H9 (cell line): ENCODE data around the gene C19orf73. TPM values are rescaled to one million over a fixed set of nuclear protein-coding genes. Genes with fewer than 3 reads are reported as not detected.

Experiments
- DNase-seq: peaks from one replicate; pipeline ENCODE4 v3.0.0-alpha.2; 2017
- H2AFZ ChIP-seq: one replicate; pipeline ENCODE4 v1.6.1; 2013; ENCODE audit warnings: mild to moderate bottlenecking, low read length, control low read depth, moderate library complexity
- H2AK5ac ChIP-seq: 2 replicates; pipeline ENCODE4 v1.6.1; 2013; ENCODE audit warnings: low read length, control low read depth, mixed read lengths; ENCODE audit not compliant: insufficient read length
- H2BK120ac ChIP-seq: one replicate; pipeline ENCODE4 v1.6.1; 2013; ENCODE audit warnings: low read depth, mild to moderate bottlenecking, low read length, control low read depth, inconsistent platforms; ENCODE audit not compliant: poor library complexity, severe bottlenecking
- H2BK12ac ChIP-seq: 2 replicates; pipeline ENCODE4 v1.6.1; 2013; ENCODE audit warnings: low read length, control low read depth, mixed read lengths, low read depth; ENCODE audit not compliant: insufficient read length
- H2BK15ac ChIP-seq: 2 replicates; pipeline ENCODE4 v1.6.1; 2013; ENCODE audit warnings: low read depth, low read length, control low read depth
- H2BK20ac ChIP-seq: one replicate; pipeline ENCODE4 v1.6.1; 2013; ENCODE audit warnings: low read depth, mild to moderate bottlenecking, low read length, control low read depth, inconsistent platforms; ENCODE audit not compliant: poor library complexity, severe bottlenecking
- H2BK5ac ChIP-seq: 2 replicates; pipeline ENCODE4 v1.6.1; 2013; ENCODE audit warnings: low read length, control low read depth, mixed read lengths; ENCODE audit not compliant: insufficient read length
- H3K14ac ChIP-seq: 2 replicates; pipeline ENCODE4 v1.6.1; 2013; ENCODE audit warnings: low read length, control low read depth; ENCODE audit not compliant: insufficient read depth
- H3K18ac ChIP-seq: 2 replicates; pipeline ENCODE4 v1.6.1; 2013; ENCODE audit warnings: low read depth, mild to moderate bottlenecking, mixed read lengths, low read length, control low read depth; ENCODE audit not compliant: insufficient read length
- H3K23ac ChIP-seq: 2 replicates; pipeline ENCODE4 v1.6.1; 2013; ENCODE audit warnings: low read length, control low read depth, mixed read lengths, low read depth; ENCODE audit not compliant: insufficient read length
- H3K23me2 ChIP-seq: 2 replicates; pipeline ENCODE4 v1.6.1; 2013; ENCODE audit warnings: low read depth, mild to moderate bottlenecking, mixed read lengths, low read length, control low read depth; ENCODE audit not compliant: insufficient read length, poor library complexity, severe bottlenecking
- H3K27ac ChIP-seq: 2 replicates; pipeline ENCODE4 v1.5.1; 2013; ENCODE audit warnings: low read length, control low read depth, mixed read lengths, low read depth; ENCODE audit not compliant: insufficient read length
- H3K27me3 ChIP-seq: 2 replicates; pipeline ENCODE4 v1.6.1; 2013; ENCODE audit warnings: low read length, control low read depth, inconsistent platforms; ENCODE audit not compliant: insufficient read depth
- H3K4ac ChIP-seq: 2 replicates; pipeline ENCODE4 v1.6.1; 2013; ENCODE audit warnings: low read depth, mild to moderate bottlenecking, control low read depth, inconsistent platforms, low read length, moderate library complexity
- H3K4me1 ChIP-seq: 2 replicates; pipeline ENCODE4 v1.6.1; 2013; ENCODE audit warnings: low read length, control low read depth, inconsistent platforms; ENCODE audit not compliant: insufficient read depth
- H3K4me2 ChIP-seq: 2 replicates; pipeline ENCODE4 v1.6.1; 2013; ENCODE audit warnings: low read length, control low read depth, mixed read lengths; ENCODE audit not compliant: insufficient read length, insufficient read depth
- H3K56ac ChIP-seq: 2 replicates; pipeline ENCODE4 v1.6.1; 2013; ENCODE audit warnings: low read depth, mild to moderate bottlenecking, mixed read lengths, low read length, control low read depth; ENCODE audit not compliant: insufficient read length
- H3K79me1 ChIP-seq: 2 replicates; pipeline ENCODE4 v1.6.1; 2013; ENCODE audit warnings: low read depth, mild to moderate bottlenecking, moderate library complexity, low read length, control low read depth, inconsistent platforms; ENCODE audit not compliant: insufficient read depth, poor library complexity, severe bottlenecking
- H3K79me2 ChIP-seq: 2 replicates; pipeline ENCODE4 v1.6.1; 2013; ENCODE audit warnings: low read length, control low read depth, inconsistent platforms; ENCODE audit not compliant: insufficient read depth
- H3K9ac ChIP-seq: 2 replicates; pipeline ENCODE4 v1.6.1; 2013; ENCODE audit warnings: low read length, control low read depth, mixed read lengths; ENCODE audit not compliant: insufficient read length; ENCODE audit errors: extremely low read depth
- H3K9me3 ChIP-seq: one replicate; pipeline ENCODE4 v1.6.1; 2013; ENCODE audit warnings: low read depth, low read length, inconsistent platforms; ENCODE audit not compliant: control insufficient read depth
- H3T11ph ChIP-seq: one replicate; pipeline ENCODE4 v1.6.1; 2013; ENCODE audit warnings: mild to moderate bottlenecking, low read length, control low read depth, inconsistent platforms
- H4K20me1 ChIP-seq: one replicate; pipeline ENCODE4 v1.6.1; 2013; ENCODE audit not compliant: control insufficient read depth, insufficient read length, insufficient read depth
- H4K5ac ChIP-seq: 2 replicates; pipeline ENCODE4 v1.6.1; 2013; ENCODE audit warnings: low read depth, mild to moderate bottlenecking, mixed read lengths, low read length, control low read depth; ENCODE audit not compliant: insufficient read length
- H4K8ac ChIP-seq: replicated peaks from 2 replicates; pipeline ENCODE4 v1.6.1; 2013; ENCODE audit warnings: low read length, control low read depth, mixed read lengths, low read depth; ENCODE audit not compliant: insufficient read length
- H4K91ac ChIP-seq: 2 replicates; pipeline ENCODE4 v1.6.1; 2013; ENCODE audit warnings: low read depth, mild to moderate bottlenecking, moderate library complexity, mixed read lengths, low read length, control low read depth; ENCODE audit not compliant: insufficient read length
- H3K27ac Mint-ChIP-seq, 3 experiments: 2 replicates in 2 of 3; 3 replicates in 1 of 3; pipeline ENCODE4 v1.8.0; 2020 to 2021; ENCODE audit warnings: mixed read lengths in 3 of 3, mild to moderate bottlenecking in 1 of 3, moderate library complexity in 1 of 3
- H3K27me3 Mint-ChIP-seq: 2 replicates; pipeline ENCODE4 v1.8.0; 2021; ENCODE audit warnings: low read depth, mild to moderate bottlenecking, moderate library complexity, mixed read lengths
- H3K36me3 Mint-ChIP-seq, 3 experiments: 2 replicates in 2 of 3; 3 replicates in 1 of 3; pipeline ENCODE4 v1.8.0; 2020 to 2021; ENCODE audit warnings: low read depth in 3 of 3, mixed read lengths in 3 of 3; ENCODE audit not compliant: insufficient read depth in 1 of 3
- H3K4me1 Mint-ChIP-seq, 2 experiments: 2 replicates each; pipeline ENCODE4 v1.8.0; 2020; ENCODE audit warnings: mixed read lengths in 2 of 2
- H3K4me3 Mint-ChIP-seq, 2 experiments: 2 replicates in 1 of 2; 3 replicates in 1 of 2; pipeline ENCODE4 v1.8.0; 2020 to 2021; ENCODE audit warnings: mild to moderate bottlenecking in 2 of 2, mixed read lengths in 2 of 2, moderate library complexity in 1 of 2
- H3K9me3 Mint-ChIP-seq, 2 experiments: 2 replicates in 1 of 2; 3 replicates in 1 of 2; pipeline ENCODE4 v1.8.0; 2020; ENCODE audit warnings: mild to moderate bottlenecking in 2 of 2, mixed read lengths in 2 of 2, moderate library complexity in 1 of 2
- CTCF ChIP-seq: fragments of 200-600 bp; sonication (generic); conservative IDR thresholded peaks from 3 replicates; pipeline ENCODE4 v1.8.0; 2021; ENCODE audit warnings: antibody characterized with exemption, mild to moderate bottlenecking
- WGBS: extraction: QIAGEN DNeasy Blood & Tissue Kit; methylation state at CpG from one replicate; pipeline ENCODE4 v1.1.7; 2013; ENCODE audit warnings: missing lambda C conversion rate, low lambda C conversion rate, mixed read lengths; ENCODE audit not compliant: insufficient read length; ENCODE audit errors: extremely low coverage; 5-methylcytosine and 5-hydroxymethylcytosine counted together
- total RNA-seq: library from RNA; stranded (reverse); gene quantifications from 2 replicates; pipeline ENCODE4 v1.2.1, GENCODE V29; 2021

C19orf73 gene
- total RNA-seq, 1 experiment from 2014 or later: 1.1 TPM

GRCh38 chr19:49111218-49111998, 7.5 kb downstream of the C19orf73 start:
- Histone ChIP-seq H3K27ac (no peak overlapping the region), H2BK15ac (no peak overlapping the region), H4K8ac (no peak overlapping the region), H3K9ac (no peak overlapping the region), H3K9me3 (no peaks in the 10 kb centered on the region), H3T11ph (no peak overlapping the region), H3K14ac (no peak overlapping the region), H3K56ac (no peak overlapping the region), H2BK5ac (no peak overlapping the region), H2AFZ (no peak overlapping the region), H3K79me1 (no peaks in the 10 kb centered on the region), H3K4me1 (no peaks in the 10 kb centered on the region), H3K23me2 (no peaks in the 10 kb centered on the region), H3K27me3 (no peaks in the 10 kb centered on the region), H4K91ac (no peak overlapping the region), H4K20me1 (no peaks in the 10 kb centered on the region), H3K79me2 (no peaks in the 10 kb centered on the region), H2BK20ac (no peak overlapping the region), H4K5ac (no peak overlapping the region), H3K4ac (no peak overlapping the region), H3K4me2 (no peak overlapping the region), H2BK12ac (no peak overlapping the region), H2AK5ac (no peak overlapping the region), H2BK120ac (no peak overlapping the region), H3K18ac (no peak overlapping the region), H3K23ac (no peak overlapping the region)
- 0 out of 7 replicates have a peak overlapping the region, but pooled peaks of 1 of the 3 experiments have one; percentile 44 for H3K27ac Mint-ChIP-seq
- no peak overlapping the region for H3K4me3 Mint-ChIP-seq
- H3K4me1 Mint-ChIP-seq: peaks cover 17 to 33% of the 10 kb centered on the region in 2 experiments
- WGBS: no CpG with 5 or more reads among the region's 11 CpGs
- peaks cover 23 to 29% (median 29%) of the 10 kb centered on the region in 3 experiments for H3K36me3 Mint-ChIP-seq
- H3K27me3 Mint-ChIP-seq: peaks cover 8% of the 10 kb centered on the region
- H3K9me3 Mint-ChIP-seq: peaks cover 0 to 2% of the 10 kb centered on the region in 2 experiments; a peak in 2 of 5 replicates
- DNase-seq: no peak
- TF ChIP-seq CTCF: no peak
